Naive thymus-derived CD4-positive, alpha-beta T cell (primary cell): ENCODE measurements around the gene CXXC5. TPM values are rescaled to one million over a fixed set of nuclear protein-coding genes. Genes with fewer than 3 reads are reported as not detected.

Experiments
- ATAC-seq: fragments of 150-1000 bp; cut with Tn5 transposase; 2 replicates; pipeline ENCODE4 v1.10.0; 2021; ENCODE audit warnings: mild to moderate bottlenecking, moderate library complexity
- CTCF ChIA-PET: fragments of 350-600 bp; sonication (Branson Sonifier 250); formaldehyde crosslinking; loops from one replicate; lab custom pipeline; 2021; ENCODE audit warnings: antibody characterized with exemption; lab: Charles Lee
- POLR2A ChIA-PET: fragments of 350-600 bp; sonication (Branson Sonifier 250); formaldehyde crosslinking; loops from one replicate; lab custom pipeline; 2021; ENCODE audit warnings: antibody characterized with exemption, inconsistent platforms; lab: Charles Lee
- DNase-seq, 9 donors: peaks; one replicate each; pipeline versions ENCODE4 v3.0.0 to v3.0.0-alpha.2; 2020 to 2022; ENCODE audit warnings: mixed read lengths in 1 of 9
- H3K27ac ChIP-seq: one replicate; pipeline ENCODE4 v1.7.0; 2013; ENCODE audit warnings: mild to moderate bottlenecking, low read depth, low read length, moderate library complexity
- H3K27me3 ChIP-seq, 2 donors: one replicate each; pipeline ENCODE4 v1.7.0; 2013; ENCODE audit warnings: low read length in 2 of 2, mild to moderate bottlenecking in 2 of 2, moderate library complexity in 2 of 2; ENCODE audit not compliant: control insufficient read depth in 2 of 2, insufficient read depth in 2 of 2
- H3K36me3 ChIP-seq, 3 experiments: 1 replicate in 2 of 3; 2 replicates in 1 of 3; pipeline ENCODE4 v1.7.0; 2013; ENCODE audit warnings: low read length in 3 of 3, mild to moderate bottlenecking in 3 of 3, moderate library complexity in 1 of 3; ENCODE audit not compliant: insufficient read depth in 3 of 3, control insufficient read depth in 2 of 3
- H3K4me1 ChIP-seq, 2 donors: one replicate each; pipeline ENCODE4 v1.7.0; 2013; ENCODE audit warnings: low read length in 2 of 2, mild to moderate bottlenecking in 2 of 2, moderate library complexity in 1 of 2; ENCODE audit not compliant: control insufficient read depth in 2 of 2, insufficient read depth in 2 of 2
- H3K4me3 ChIP-seq: 2 replicates; pipeline ENCODE4 v1.7.0; 2013; ENCODE audit warnings: mild to moderate bottlenecking, low read length
- H3K9me3 ChIP-seq, 3 experiments: 1 replicate in 2 of 3; 2 replicates in 1 of 3; pipeline ENCODE4 v1.7.0; 2013; ENCODE audit warnings: low read length in 3 of 3; ENCODE audit not compliant: control insufficient read depth in 2 of 3
- H3K27ac Mint-ChIP-seq, 9 donors: one replicate each; pipeline ENCODE4 v1.8.0; 2020 to 2022; ENCODE audit warnings: mixed read lengths in 9 of 9, mild to moderate bottlenecking in 8 of 9, moderate library complexity in 5 of 9, inconsistent platforms in 2 of 9
- H3K27me3 Mint-ChIP-seq, 5 donors: one replicate each; pipeline ENCODE4 v1.8.0; 2021 to 2022; ENCODE audit warnings: mixed read lengths in 5 of 5, mild to moderate bottlenecking in 1 of 5
- H3K36me3 Mint-ChIP-seq, 5 donors: one replicate each; pipeline ENCODE4 v1.8.0; 2020 to 2022; ENCODE audit warnings: mixed read lengths in 5 of 5, mild to moderate bottlenecking in 3 of 5, inconsistent platforms in 1 of 5
- H3K4me1 Mint-ChIP-seq, 7 donors: one replicate each; pipeline ENCODE4 v1.8.0; 2020 to 2022; ENCODE audit warnings: mixed read lengths in 7 of 7, mild to moderate bottlenecking in 3 of 7, inconsistent platforms in 1 of 7
- H3K4me3 Mint-ChIP-seq, 10 donors: one replicate each; pipeline ENCODE4 v1.8.0; 2020 to 2022; ENCODE audit warnings: mild to moderate bottlenecking in 10 of 10, mixed read lengths in 10 of 10, moderate library complexity in 6 of 10, inconsistent platforms in 2 of 10
- H3K9me3 Mint-ChIP-seq, 11 donors: one replicate each; pipeline ENCODE4 v1.8.0; 2020 to 2022; ENCODE audit warnings: mixed read lengths in 11 of 11, mild to moderate bottlenecking in 4 of 11, inconsistent platforms in 1 of 11, moderate library complexity in 1 of 11
- intact Hi-C, 2 donors: fragments of 100-400 bp; cut with micrococcal nuclease; formaldehyde crosslinking; loops; one replicate each; pipeline ENCODE4 v1.15.1; 2023
- polyA plus RNA-seq, 2 donors: library from polyadenylated mRNA; unstranded; fragments of 300-500 nt; fragmentation: Illumina TruSeq; gene quantifications; one replicate each; pipeline ENCODE4 v1.2.3, GENCODE V29; 2021
- total RNA-seq, 6 experiments: library from RNA in 5 of 6; stranded (reverse) in 5 of 6; gene quantifications; 1 replicate in 5 of 6; 2 replicates in 1 of 6; pipeline ENCODE4 v1.2.3 and lab custom pipeline; 2021 to 2026

Gene CXXC5
- total and polyA plus RNA-seq, 7 experiments from 2014 or later: 0.73 to 21.4 (median 2.2) TPM

DNA sequence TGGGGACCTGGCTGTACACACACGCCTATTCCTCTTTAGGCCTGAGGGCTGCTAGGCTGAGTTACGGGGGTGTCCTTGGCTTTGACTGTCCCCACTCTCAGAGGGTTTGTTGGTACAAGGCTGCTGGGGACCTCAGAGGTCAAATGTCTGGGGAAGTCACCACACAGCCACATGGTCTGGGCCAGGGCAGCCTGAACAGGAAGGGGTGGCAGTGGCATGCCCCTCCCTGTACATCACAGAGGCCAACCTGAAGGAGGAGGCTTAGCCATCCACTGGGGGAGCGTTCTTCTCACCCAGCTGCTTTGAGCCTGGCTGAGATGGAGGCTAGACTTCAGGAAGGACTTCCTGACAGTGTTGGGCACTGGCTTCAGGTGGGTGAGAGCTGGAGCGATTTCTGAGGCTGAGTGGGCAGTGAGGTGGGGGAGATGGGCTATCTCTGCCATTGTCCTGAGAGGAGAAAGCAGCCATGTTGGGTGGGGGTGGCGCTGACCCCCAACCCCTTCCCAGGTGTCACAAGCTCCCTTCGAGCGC is 36.3 kb downstream of the CXXC5 start:
- ATAC-seq: peak; percentile 33
- Histone ChIP-seq H3K4me1 (no peaks in the 10 kb centered on the region), H3K9me3 (no peaks in the 10 kb centered on the region), H3K27ac (no peak overlapping the region), H3K27me3 (no peaks in the 10 kb centered on the region), H3K36me3 (no peaks in the 10 kb centered on the region), H3K4me3 (no peak overlapping the region)
- no peak overlapping the region for H3K4me3 Mint-ChIP-seq
- no peak for DNase-seq
- no peaks in the 10 kb centered on the region for H3K9me3 Mint-ChIP-seq
- H3K27me3 Mint-ChIP-seq: peaks cover 0 to 10% (median 0%) of the 10 kb centered on the region in 5 donors
- H3K36me3 Mint-ChIP-seq: peaks cover 0 to 8% (median 3%) of the 10 kb centered on the region in 5 donors
- no peak overlapping the region for H3K27ac Mint-ChIP-seq
- intact Hi-C loops: no loop called here
- ChIA-PET POLR2A (no interaction called here), CTCF (interaction anchor here (1.4 kb wide), 1 partner anchor 14 kb away, joined by 3 read pairs; no protein-coding TSS in a partner anchor)
- H3K4me1 Mint-ChIP-seq: peaks cover 6 to 31% (median 11%) of the 10 kb centered on the region in 7 donors

DNA sequence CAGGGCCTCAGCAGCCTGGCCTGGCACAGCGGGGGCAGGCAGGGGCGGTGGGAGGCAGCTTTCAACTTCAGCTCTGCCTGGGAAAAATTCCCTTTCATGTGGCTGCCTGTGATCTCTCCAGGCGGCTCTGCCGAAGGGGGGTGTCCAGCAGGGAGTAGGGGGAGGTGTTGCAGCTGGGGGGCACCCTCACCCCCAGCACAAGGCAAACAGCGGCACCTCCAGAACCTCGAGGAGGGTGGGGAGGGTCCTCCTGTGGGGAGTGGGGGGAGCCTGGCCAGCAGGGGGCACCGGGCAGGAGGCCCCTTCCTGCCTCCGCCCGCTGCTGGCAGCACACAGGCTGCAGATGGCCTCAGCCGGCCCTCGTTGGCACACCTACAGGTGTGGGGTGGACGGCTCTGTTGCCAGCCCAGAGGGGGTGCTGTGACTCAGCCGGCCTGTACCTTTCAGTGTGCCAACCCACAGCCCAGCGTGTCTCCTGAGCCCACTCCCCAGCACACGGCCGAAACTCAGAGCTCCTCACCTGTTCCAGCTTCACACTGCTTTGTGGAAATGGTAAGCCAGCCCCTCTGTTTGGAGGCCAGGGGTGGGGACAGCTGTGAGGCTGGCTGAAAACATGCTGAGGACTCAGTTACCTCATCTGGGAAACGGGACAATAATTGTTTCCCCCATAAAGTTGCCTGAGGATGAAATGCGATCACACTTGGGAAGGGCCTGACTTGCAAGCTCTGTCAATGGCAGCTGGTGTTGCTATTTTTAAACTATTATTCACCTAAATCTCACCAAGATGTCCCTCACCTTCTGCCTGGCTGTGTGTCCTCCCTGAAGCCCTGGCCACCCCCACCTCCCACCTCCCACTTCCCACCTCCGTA is 37.0 kb downstream of the CXXC5 start:
- Histone ChIP-seq H3K9me3 (no peaks in the 10 kb centered on the region), H3K4me1 (no peaks in the 10 kb centered on the region), H3K4me3 (no peak overlapping the region), H3K27ac (no peak overlapping the region), H3K27me3 (no peaks in the 10 kb centered on the region), H3K36me3 (no peaks in the 10 kb centered on the region)
- Mint-ChIP-seq H3K36me3 (peaks cover 0 to 6% (median 3%) of the 10 kb centered on the region in 5 donors), H3K4me1 (peaks cover 6 to 34% (median 11%) of the 10 kb centered on the region in 7 donors), H3K9me3 (no peaks in the 10 kb centered on the region), H3K27ac (peak overlapping the region in 2 of 9 donors; percentile 55 to 81), H3K27me3 (peaks cover 0 to 10% (median 0%) of the 10 kb centered on the region in 5 donors), H3K4me3 (peak overlapping the region in 1 of 10 donors; percentile 61)
- ChIA-PET POLR2A (interaction anchor here (1.3 kb wide), 1 partner anchor 25 kb away, joined by 3 read pairs; no protein-coding TSS in a partner anchor), CTCF (interaction anchor here (1.4 kb wide), 1 partner anchor 15 kb away, joined by 3 read pairs; no protein-coding TSS in a partner anchor)
- ATAC-seq: no peak
- no peak for DNase-seq
- intact Hi-C loops: no loop called here

- Mint-ChIP-seq H3K27me3 (peaks cover 0 to 10% (median 0%) of the 10 kb centered on the region in 5 donors), H3K36me3 (peaks cover 0 to 5% (median 0%) of the 10 kb centered on the region in 5 donors), H3K27ac (peak overlapping the region in 4 of 9 donors; percentile 33 to 81 (median 44)), H3K9me3 (no peaks in the 10 kb centered on the region), H3K4me1 (peaks cover 6 to 35% (median 12%) of the 10 kb centered on the region in 7 donors), H3K4me3 (peak overlapping the region in 1 of 10 donors; percentile 61)
- ChIA-PET CTCF (interaction anchor here (1.4 kb wide), 1 partner anchor 16 kb away, joined by 3 read pairs; no protein-coding TSS in a partner anchor), POLR2A (interaction anchor here (1.3 kb wide), 1 partner anchor 24 kb away, joined by 3 read pairs; no protein-coding TSS in a partner anchor)
- Histone ChIP-seq H3K36me3 (no peaks in the 10 kb centered on the region), H3K4me3 (no peak overlapping the region), H3K27ac (no peak overlapping the region), H3K27me3 (no peaks in the 10 kb centered on the region), H3K9me3 (no peaks in the 10 kb centered on the region), H3K4me1 (no peaks in the 10 kb centered on the region)
- intact Hi-C loops: no loop called here
- ATAC-seq (no peak), DNase-seq (no peak)
These were observed 37.7 kb downstream of the CXXC5 start for GRCh38 chr5:139685886-139686285.

DNA sequence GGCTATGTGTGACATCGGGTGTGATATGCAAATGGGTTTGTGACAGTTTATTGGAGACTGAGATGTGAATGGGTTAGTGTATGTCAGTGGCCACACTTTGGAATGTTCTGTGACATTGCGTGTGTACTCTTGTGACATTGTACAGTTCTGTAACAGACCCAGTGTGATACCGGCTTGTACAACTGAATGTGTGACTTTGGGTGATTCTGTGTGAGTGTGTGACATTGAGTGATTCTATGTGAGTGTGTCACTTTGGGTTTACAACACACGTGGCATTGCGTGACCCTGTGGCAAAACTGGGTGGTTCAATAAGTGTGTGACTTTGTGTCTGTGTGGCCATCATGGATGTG is 38.2 kb downstream of the CXXC5 start:
- H3K27me3 Mint-ChIP-seq: peaks cover 0 to 13% (median 0%) of the 10 kb centered on the region in 5 donors
- no peak overlapping the region for H3K4me3 Mint-ChIP-seq
- H3K4me1 Mint-ChIP-seq: peaks cover 6 to 35% (median 12%) of the 10 kb centered on the region in 7 donors
- H3K36me3 ChIP-seq: no peaks in the 10 kb centered on the region
- intact Hi-C loops: no loop called here
- peak overlapping the region in 2 of 9 donors; percentile 33 to 81 for H3K27ac Mint-ChIP-seq
- peaks cover 0 to 5% (median 0%) of the 10 kb centered on the region in 5 donors for H3K36me3 Mint-ChIP-seq
- H3K4me3 ChIP-seq: no peak overlapping the region
- no peaks in the 10 kb centered on the region for H3K9me3 Mint-ChIP-seq
- POLR2A ChIA-PET: interaction anchor here (1.3 kb wide), 1 partner anchor 24 kb away, joined by 3 read pairs; no protein-coding TSS in a partner anchor
- H3K27ac ChIP-seq: no peak overlapping the region
- no peaks in the 10 kb centered on the region for H3K4me1 ChIP-seq
- H3K27me3 ChIP-seq: no peaks in the 10 kb centered on the region
- no peaks in the 10 kb centered on the region for H3K9me3 ChIP-seq
- DNase-seq (no peak), ATAC-seq (no peak)
- CTCF ChIA-PET: no interaction called here

- peak overlapping the region in 1 of 9 donors; percentile 4 for H3K27ac Mint-ChIP-seq
- H3K9me3 Mint-ChIP-seq: no peaks in the 10 kb centered on the region
- ATAC-seq (no peak), DNase-seq (no peak)
- peaks cover 0 to 17% (median 0%) of the 10 kb centered on the region in 5 donors for H3K27me3 Mint-ChIP-seq
- H3K4me1 Mint-ChIP-seq: peaks cover 6 to 35% (median 12%) of the 10 kb centered on the region in 7 donors
- Histone ChIP-seq H3K4me3 (no peak overlapping the region), H3K9me3 (no peaks in the 10 kb centered on the region), H3K36me3 (no peaks in the 10 kb centered on the region), H3K27ac (no peak overlapping the region), H3K27me3 (no peaks in the 10 kb centered on the region), H3K4me1 (no peaks in the 10 kb centered on the region)
- no peak overlapping the region for H3K4me3 Mint-ChIP-seq
- CTCF ChIA-PET: no interaction called here
- intact Hi-C loops: no loop called here
- POLR2A ChIA-PET: interaction anchor here (0.5 kb wide), 1 partner anchor 72 kb away, joined by 3 read pairs; no protein-coding TSS in a partner anchor
- H3K36me3 Mint-ChIP-seq: peaks cover 0 to 5% (median 0%) of the 10 kb centered on the region in 5 donors
These were observed 38.7 kb downstream of the CXXC5 start for GRCh38 chr5:139686706-139687441.

- POLR2A ChIA-PET: no interaction called here
- Histone ChIP-seq H3K27me3 (no peaks in the 10 kb centered on the region), H3K4me3 (no peak overlapping the region), H3K27ac (no peak overlapping the region), H3K4me1 (no peaks in the 10 kb centered on the region), H3K36me3 (no peaks in the 10 kb centered on the region), H3K9me3 (no peaks in the 10 kb centered on the region)
- Mint-ChIP-seq H3K27ac (no peak overlapping the region), H3K27me3 (peaks cover 0 to 17% (median 0%) of the 10 kb centered on the region in 5 donors), H3K4me1 (peaks cover 6 to 35% (median 12%) of the 10 kb centered on the region in 7 donors), H3K4me3 (no peak overlapping the region), H3K36me3 (peaks cover 0 to 5% (median 0%) of the 10 kb centered on the region in 5 donors), H3K9me3 (no peaks in the 10 kb centered on the region)
- ATAC-seq (no peak), DNase-seq (no peak)
- intact Hi-C loops: no loop called here
- CTCF ChIA-PET: interaction anchor here (0.7 kb wide), 1 partner anchor 12 kb away, joined by 3 read pairs; no protein-coding TSS in a partner anchor
These were observed 39.5 kb downstream of the CXXC5 start for GRCh38 chr5:139687656-139688055.
